Measurements from ENCODE around the gene MAS1L. TPM values are rescaled to one million over a fixed set of nuclear protein-coding genes. Genes with fewer than 3 reads are reported as not detected.
"Not testable (repeated sequence)": the region's sequence is repeated elsewhere in the genome, so short reads cannot be mapped to it uniquely, and the experiment has no call there.

Gene MAS1L
- total and polyA plus RNA-seq, 4 donors, result not detected

GRCh38 chr6:29447670-29448069 lies 40.1 kb downstream of the MAS1L start:
- no peak overlapping the region for H3K27ac ChIP-seq (ENCODE audit: low read depth in 1 of 2, low read length in 2 of 2)
- 78% methylated on average over 1 of the region's 1 CpG for WGBS
- no peak for DNase-seq (ENCODE audit: low spot score)

DNA sequence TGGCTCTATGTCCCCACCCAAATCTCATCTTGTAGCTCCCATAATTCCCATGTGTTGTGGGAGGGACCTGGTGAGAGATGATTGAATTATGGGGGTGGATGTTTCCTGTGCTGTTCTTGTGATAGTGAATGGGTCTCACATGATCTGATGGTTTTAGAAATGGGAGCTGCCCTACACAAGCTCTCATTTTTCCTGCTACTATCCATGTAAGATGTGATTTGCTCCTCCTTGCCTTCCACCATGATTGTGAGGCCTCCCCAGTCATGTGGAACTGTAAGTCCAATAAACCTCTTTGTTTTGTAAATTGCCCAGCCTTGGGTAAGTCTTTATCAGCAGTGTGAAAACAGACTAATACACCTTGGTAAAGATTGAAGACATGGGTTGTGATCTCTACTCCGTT lies 43.7 kb downstream of the MAS1L start:
- H3K4me1 ChIP-seq (ENCODE audit: control insufficient read depth in 4 of 4, insufficient read depth in 4 of 4, low read length in 3 of 4); H3K36me3 ChIP-seq (ENCODE audit: control insufficient read depth in 4 of 4, insufficient read depth in 3 of 4, low read depth in 1 of 4, low read length in 3 of 4); H3K27ac ChIP-seq (ENCODE audit: low read depth in 1 of 2, low read length in 2 of 2); H3K9me3 ChIP-seq (ENCODE audit: control insufficient read depth in 4 of 4, low read length in 3 of 4); H3K9ac ChIP-seq (ENCODE audit: low read depth in 1 of 2, low read length in 2 of 2); DNase-seq (ENCODE audit: low spot score); H3K27me3 ChIP-seq (ENCODE audit: control insufficient read depth in 4 of 4, insufficient read depth in 4 of 4, low read length in 3 of 4); H3K4me3 ChIP-seq (ENCODE audit: low read depth in 1 of 3, low read length in 3 of 3): not testable (repeated sequence)
- 81% methylated on average over 1 of the region's 1 CpG for WGBS

More at GRCh38 chr6:29447670-29448069, 40.1 kb downstream of the MAS1L start:
- Histone ChIP-seq H3K4me1 (ENCODE audit: control insufficient read depth in 4 of 4, insufficient read depth in 4 of 4, low read length in 3 of 4) (no peaks in the 10 kb centered on the region), H3K4me3 (ENCODE audit: low read depth in 1 of 3, low read length in 3 of 3) (no peak overlapping the region), H3K9me3 (ENCODE audit: control insufficient read depth in 4 of 4, low read length in 3 of 4) (no peaks in the 10 kb centered on the region), H3K36me3 (ENCODE audit: control insufficient read depth in 4 of 4, insufficient read depth in 3 of 4, low read depth in 1 of 4, low read length in 3 of 4) (no peaks in the 10 kb centered on the region), H3K9ac (ENCODE audit: low read depth in 1 of 2, low read length in 2 of 2) (no peak overlapping the region), H3K27me3 (ENCODE audit: control insufficient read depth in 4 of 4, insufficient read depth in 4 of 4, low read length in 3 of 4) (peaks cover 0 to 2% (median 0%) of the 10 kb centered on the region in 4 donors)
- no peak for TF ChIP-seq ATF3 (IDR thresholded peaks at IDR 0.05)
- TF ChIP-seq YY1 (IDR thresholded peaks at IDR 0.05), result no peak
- no peak for TF ChIP-seq EGR1 (IDR thresholded peaks at IDR 0.05; ENCODE audit: low read depth in 2 of 2)
- TF ChIP-seq RXRA (IDR thresholded peaks at IDR 0.05), result no peak
- no peak for TF ChIP-seq FOXA2 (IDR thresholded peaks at IDR 0.05)
- no peak for TF ChIP-seq ZBTB33 (IDR thresholded peaks at IDR 0.05)
- TF ChIP-seq NR2F2 (IDR thresholded peaks at IDR 0.05), result no peak
- TF ChIP-seq, protein P1, sequence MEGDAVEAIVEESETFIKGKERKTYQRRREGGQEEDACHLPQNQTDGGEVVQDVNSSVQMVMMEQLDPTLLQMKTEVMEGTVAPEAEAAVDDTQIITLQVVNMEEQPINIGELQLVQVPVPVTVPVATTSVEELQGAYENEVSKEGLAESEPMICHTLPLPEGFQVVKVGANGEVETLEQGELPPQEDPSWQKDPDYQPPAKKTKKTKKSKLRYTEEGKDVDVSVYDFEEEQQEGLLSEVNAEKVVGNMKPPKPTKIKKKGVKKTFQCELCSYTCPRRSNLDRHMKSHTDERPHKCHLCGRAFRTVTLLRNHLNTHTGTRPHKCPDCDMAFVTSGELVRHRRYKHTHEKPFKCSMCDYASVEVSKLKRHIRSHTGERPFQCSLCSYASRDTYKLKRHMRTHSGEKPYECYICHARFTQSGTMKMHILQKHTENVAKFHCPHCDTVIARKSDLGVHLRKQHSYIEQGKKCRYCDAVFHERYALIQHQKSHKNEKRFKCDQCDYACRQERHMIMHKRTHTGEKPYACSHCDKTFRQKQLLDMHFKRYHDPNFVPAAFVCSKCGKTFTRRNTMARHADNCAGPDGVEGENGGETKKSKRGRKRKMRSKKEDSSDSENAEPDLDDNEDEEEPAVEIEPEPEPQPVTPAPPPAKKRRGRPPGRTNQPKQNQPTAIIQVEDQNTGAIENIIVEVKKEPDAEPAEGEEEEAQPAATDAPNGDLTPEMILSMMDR (IDR thresholded peaks at IDR 0.05; ENCODE audit: low read depth, low read length, missing input control), result no peak
- no peak for TF ChIP-seq FOXA1 (IDR thresholded peaks at IDR 0.05)
- no peak for TF ChIP-seq GABPA (IDR thresholded peaks at IDR 0.05 in 1 of 2, conservative IDR thresholded peaks at IDR 0.05 in 1 of 2)
- no peak for TF ChIP-seq HNF4G (IDR thresholded peaks at IDR 0.05)
- no peak for TF ChIP-seq HNF4A (conservative IDR thresholded peaks at IDR 0.05)
- TF ChIP-seq RAD21 (IDR thresholded peaks at IDR 0.05), result no peak
- no peak for TF ChIP-seq REST (IDR thresholded peaks at IDR 0.05)
- no peak for TF ChIP-seq SP1 (IDR thresholded peaks at IDR 0.05)
- TF ChIP-seq MAX (IDR thresholded peaks at IDR 0.05), result no peak
- TF ChIP-seq TAF1 (conservative IDR thresholded peaks at IDR 0.05), result no peak
- no peak for TF ChIP-seq JUND (IDR thresholded peaks at IDR 0.05)

Data from liver (tissue), 9 donors.